ENCODE results near the gene ZNF569. TPM values are rescaled to one million over a fixed set of nuclear protein-coding genes. Genes with fewer than 3 reads are reported as not detected.

The ZNF569 gene
- total RNA-seq, 1 experiment from 2014 or later, result 15.5 TPM

GRCh38 chr19:37466277-37466797 is 907 bp downstream of the ZNF569 start:
- DNase-seq (ENCODE audit: low spot score), result peak; percentile 11
- peaks cover 9% of the 10 kb centered on the region for H3K36me3 Mint-ChIP-seq
- H3K27ac Mint-ChIP-seq, result peak overlapping the region; percentile 47
- peak overlapping the region; percentile 98 for H3K4me3 Mint-ChIP-seq
- no peak for ATAC-seq
- H3K4me1 Mint-ChIP-seq, result peaks cover 14% of the 10 kb centered on the region
- ChIA-PET POLR2A (interaction anchor here (0.6 kb wide), 1 partner anchor 94 kb away, joined by 3 read pairs; no protein-coding TSS in a partner anchor), CTCF (no interaction called here)
- TF ChIP-seq CREM (CRISPR knock-in tag; IDR thresholded peaks at IDR 0.05), result no peak
- no peak for TF ChIP-seq ATF1 (CRISPR knock-in tag; IDR thresholded peaks at IDR 0.05)
- no peak for TF ChIP-seq FOXJ3 (CRISPR knock-in tag; IDR thresholded peaks at IDR 0.05; ENCODE audit: borderline replicate concordance)
- TF ChIP-seq, protein P1, sequence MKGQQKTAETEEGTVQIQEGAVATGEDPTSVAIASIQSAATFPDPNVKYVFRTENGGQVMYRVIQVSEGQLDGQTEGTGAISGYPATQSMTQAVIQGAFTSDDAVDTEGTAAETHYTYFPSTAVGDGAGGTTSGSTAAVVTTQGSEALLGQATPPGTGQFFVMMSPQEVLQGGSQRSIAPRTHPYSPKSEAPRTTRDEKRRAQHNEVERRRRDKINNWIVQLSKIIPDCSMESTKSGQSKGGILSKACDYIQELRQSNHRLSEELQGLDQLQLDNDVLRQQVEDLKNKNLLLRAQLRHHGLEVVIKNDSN (CRISPR knock-in tag; IDR thresholded peaks at IDR 0.05), result no peak
- no peak for TF ChIP-seq ATF3 (CRISPR knock-in tag; conservative IDR thresholded peaks at IDR 0.05)
- H3K27me3 Mint-ChIP-seq (ENCODE audit: low read depth), result no peaks in the 10 kb centered on the region
- H3K9me3 Mint-ChIP-seq, result no peaks in the 10 kb centered on the region

- H3K36me3 Mint-ChIP-seq, result peaks cover 85% of the 10 kb centered on the region
- no peak overlapping the region for H3K27ac Mint-ChIP-seq
- peaks cover 89% of the 10 kb centered on the region for H3K9me3 Mint-ChIP-seq
- H3K4me3 Mint-ChIP-seq, result no peak overlapping the region
- ATAC-seq, result no peak
- H3K4me1 Mint-ChIP-seq, result no peaks in the 10 kb centered on the region
- H3K27me3 Mint-ChIP-seq (ENCODE audit: low read depth), result peaks cover 4% of the 10 kb centered on the region
- CTCF ChIA-PET, result no interaction called here
- DNase-seq (ENCODE audit: low spot score), result no peak
- POLR2A ChIA-PET, result no interaction called here
- TF ChIP-seq ATF2 (CRISPR knock-in tag; IDR thresholded peaks at IDR 0.05; ENCODE audit: borderline replicate concordance, low read depth) (no peak), HMGA2 (CRISPR knock-in tag; IDR thresholded peaks at IDR 0.05) (no peak), JAZF1 (CRISPR knock-in tag; IDR thresholded peaks at IDR 0.05) (no peak)
- TF ChIP-seq, protein P2, sequence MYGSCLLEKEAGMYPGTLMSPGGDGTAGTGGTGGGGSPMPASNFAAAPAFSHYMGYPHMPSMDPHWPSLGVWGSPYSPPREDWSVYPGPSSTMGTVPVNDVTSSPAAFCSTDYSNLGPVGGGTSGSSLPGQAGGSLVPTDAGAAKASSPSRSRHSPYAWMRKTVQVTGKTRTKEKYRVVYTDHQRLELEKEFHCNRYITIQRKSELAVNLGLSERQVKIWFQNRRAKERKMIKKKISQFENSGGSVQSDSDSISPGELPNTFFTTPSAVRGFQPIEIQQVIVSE (CRISPR knock-in tag; IDR thresholded peaks at IDR 0.05; ENCODE audit: borderline replicate concordance), result no peak
Observed at GRCh38 chr19:37452500-37453245, 14.6 kb downstream of the ZNF569 start.

DNA sequence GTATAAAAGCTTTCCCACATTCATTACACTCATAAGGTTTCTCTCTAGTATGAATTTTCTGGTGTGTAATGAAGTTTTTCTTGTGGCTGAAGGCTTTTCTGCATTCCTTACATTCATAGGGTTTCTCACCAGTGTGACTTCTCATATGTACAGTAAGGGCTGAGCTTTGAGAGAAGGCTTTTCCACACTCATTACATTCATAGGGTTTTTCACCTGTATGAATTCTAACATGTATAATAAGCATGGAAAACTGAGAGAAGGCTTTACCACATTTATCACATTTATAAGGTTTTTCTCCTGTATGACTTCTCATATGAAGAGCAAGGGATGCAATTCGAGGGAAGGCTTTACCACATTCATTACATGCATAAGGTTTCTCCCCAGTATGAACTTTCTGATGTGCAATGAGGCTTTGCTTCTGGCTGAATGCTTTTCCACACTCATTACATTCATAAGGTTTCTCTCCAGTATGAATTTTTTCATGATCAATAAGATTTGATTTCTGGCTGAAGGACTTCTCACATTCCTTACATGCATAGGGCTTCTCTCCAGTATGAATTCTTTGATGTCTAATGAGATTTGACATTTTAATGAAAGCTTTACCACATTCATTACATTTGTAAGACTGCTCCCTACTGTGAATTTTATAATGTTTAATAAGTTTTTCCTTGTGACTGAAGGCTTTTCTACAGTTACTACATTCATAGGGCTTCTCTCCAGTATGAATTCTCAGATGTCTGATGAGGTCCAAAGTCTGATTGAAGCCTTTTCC is 53.7 kb downstream of the ZNF569 start:
- Mint-ChIP-seq H3K9me3 (peaks cover 79% of the 10 kb centered on the region), H3K4me1 (no peaks in the 10 kb centered on the region), H3K27ac (no peak overlapping the region), H3K27me3 (ENCODE audit: low read depth) (peaks cover 14% of the 10 kb centered on the region), H3K36me3 (peaks cover 75% of the 10 kb centered on the region), H3K4me3 (no peak overlapping the region)
- ChIA-PET POLR2A (no interaction called here), CTCF (no interaction called here)
- no peak for ATAC-seq
- DNase-seq (ENCODE audit: low spot score), result no peak
- TF ChIP-seq TP53 (CRISPR knock-in tag; IDR thresholded peaks at IDR 0.05) (no peak), ERG (CRISPR knock-in tag; IDR thresholded peaks at IDR 0.05) (no peak), ATF1 (CRISPR knock-in tag; IDR thresholded peaks at IDR 0.05) (no peak), OVOL2 (CRISPR knock-in tag; IDR thresholded peaks at IDR 0.05; ENCODE audit: borderline replicate concordance) (no peak), ZSCAN18 (CRISPR knock-in tag; IDR thresholded peaks at IDR 0.05) (no peak), TCF7 (CRISPR knock-in tag; IDR thresholded peaks at IDR 0.05; ENCODE audit: low read depth) (no peak), SMAD4 (CRISPR knock-in tag; IDR thresholded peaks at IDR 0.05) (no peak), MYBL2 (CRISPR knock-in tag; IDR thresholded peaks at IDR 0.05) (no peak)
- TF ChIP-seq, protein P3, sequence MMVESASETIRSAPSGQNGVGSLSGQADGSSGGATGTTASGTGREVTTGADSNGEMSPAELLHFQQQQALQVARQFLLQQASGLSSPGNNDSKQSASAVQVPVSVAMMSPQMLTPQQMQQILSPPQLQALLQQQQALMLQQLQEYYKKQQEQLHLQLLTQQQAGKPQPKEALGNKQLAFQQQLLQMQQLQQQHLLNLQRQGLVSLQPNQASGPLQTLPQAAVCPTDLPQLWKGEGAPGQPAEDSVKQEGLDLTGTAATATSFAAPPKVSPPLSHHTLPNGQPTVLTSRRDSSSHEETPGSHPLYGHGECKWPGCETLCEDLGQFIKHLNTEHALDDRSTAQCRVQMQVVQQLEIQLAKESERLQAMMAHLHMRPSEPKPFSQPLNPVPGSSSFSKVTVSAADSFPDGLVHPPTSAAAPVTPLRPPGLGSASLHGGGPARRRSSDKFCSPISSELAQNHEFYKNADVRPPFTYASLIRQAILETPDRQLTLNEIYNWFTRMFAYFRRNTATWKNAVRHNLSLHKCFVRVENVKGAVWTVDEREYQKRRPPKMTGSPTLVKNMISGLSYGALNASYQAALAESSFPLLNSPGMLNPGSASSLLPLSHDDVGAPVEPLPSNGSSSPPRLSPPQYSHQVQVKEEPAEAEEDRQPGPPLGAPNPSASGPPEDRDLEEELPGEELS (CRISPR knock-in tag; IDR thresholded peaks at IDR 0.05), result no peak
